GM12892 (cell line): Measurements from ENCODE around the gene ZKSCAN1.

Experiments
- POLR2A ChIP-seq: IDR thresholded peaks from 2 replicates; pipeline ENCODE4 v1.6.1; 2011; ENCODE audit warnings: low read depth, low read length, control low read depth
- POLR2AphosphoS5 ChIP-seq: IDR thresholded peaks from 2 replicates; pipeline ENCODE4 v1.6.1; 2011; ENCODE audit warnings: low read depth, low read length, control low read depth

DNA sequence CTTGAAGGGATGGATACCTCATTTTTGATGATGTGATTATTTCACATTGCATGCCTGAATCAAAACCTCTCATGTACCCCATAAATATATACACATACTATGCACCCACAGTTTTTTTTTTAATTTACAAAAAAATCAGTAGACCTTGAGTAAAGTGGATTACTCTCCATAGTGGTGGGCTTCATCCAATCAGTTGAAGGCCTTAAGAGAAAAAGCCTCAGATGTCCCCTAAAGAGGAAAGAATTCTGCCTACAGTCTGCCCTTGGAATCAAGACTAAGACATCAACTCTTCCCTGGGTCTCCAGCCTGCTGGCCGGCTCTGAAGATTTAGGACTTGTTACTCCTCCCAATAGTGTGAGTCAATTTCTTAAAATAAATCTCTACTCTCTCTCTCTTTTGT, 40.7 kb upstream of the ZKSCAN1 start:
- TF ChIP-seq POLR2AphosphoS5 (no peak), POLR2A (no peak)
